ENCODE results near the gene FBN1.

DNA sequence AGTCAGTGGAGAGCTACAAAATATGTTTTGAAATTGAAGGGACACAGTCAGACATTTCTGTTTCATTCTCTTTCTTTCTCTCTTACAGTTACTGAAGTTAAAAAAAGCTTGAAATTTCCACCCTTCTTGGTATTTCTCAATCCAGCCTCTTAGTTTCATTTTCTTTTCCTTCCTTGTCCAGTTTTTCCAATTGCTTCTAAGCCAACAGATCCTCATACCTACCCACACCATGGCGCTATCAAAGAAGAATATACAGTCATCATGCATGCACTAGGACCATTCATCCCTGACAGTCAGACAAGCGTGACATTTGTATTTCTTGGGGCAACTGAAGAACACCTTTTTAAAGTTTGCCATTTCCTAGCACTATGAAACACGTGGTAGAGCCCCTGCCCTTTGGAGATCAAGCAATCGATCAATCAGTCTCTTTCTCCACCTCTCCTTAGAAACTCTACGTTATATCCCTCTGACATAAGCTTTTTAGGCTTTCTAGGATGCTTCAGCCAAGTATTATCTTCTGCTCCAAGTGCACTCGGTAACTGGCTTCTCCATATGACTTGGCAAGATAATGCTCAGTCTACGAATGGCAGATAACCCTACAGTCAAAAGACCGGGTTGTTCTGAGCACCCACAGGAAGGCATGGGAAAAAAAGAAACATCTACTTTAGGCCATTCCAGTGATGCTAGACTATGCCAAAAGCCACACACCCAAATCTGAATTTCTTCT lies 65.4 kb downstream of the FBN1 start:
- TF ChIP-seq CTCF (IDR thresholded peaks at IDR 0.05): no peak
- TF ChIP-seq JUN (IDR thresholded peaks at IDR 0.05): no peak
- TF ChIP-seq CBX2 (IDR thresholded peaks at IDR 0.05; ENCODE audit: borderline replicate concordance, low read depth): no peak
- TF ChIP-seq, protein P1, sequence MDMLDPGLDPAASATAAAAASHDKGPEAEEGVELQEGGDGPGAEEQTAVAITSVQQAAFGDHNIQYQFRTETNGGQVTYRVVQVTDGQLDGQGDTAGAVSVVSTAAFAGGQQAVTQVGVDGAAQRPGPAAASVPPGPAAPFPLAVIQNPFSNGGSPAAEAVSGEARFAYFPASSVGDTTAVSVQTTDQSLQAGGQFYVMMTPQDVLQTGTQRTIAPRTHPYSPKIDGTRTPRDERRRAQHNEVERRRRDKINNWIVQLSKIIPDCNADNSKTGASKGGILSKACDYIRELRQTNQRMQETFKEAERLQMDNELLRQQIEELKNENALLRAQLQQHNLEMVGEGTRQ (IDR thresholded peaks at IDR 0.05): no peak
- TF ChIP-seq PBX3 (IDR thresholded peaks at IDR 0.05): no peak
- TF ChIP-seq ESRRA (IDR thresholded peaks at IDR 0.05; ENCODE audit: borderline replicate concordance, low read length): no peak
- no peak for TF ChIP-seq NR3C1 (IDR thresholded peaks at IDR 0.05)
- TF ChIP-seq RNF2 (IDR thresholded peaks at IDR 0.05; ENCODE audit: borderline replicate concordance, low read depth): no peak
- TF ChIP-seq, protein P2, sequence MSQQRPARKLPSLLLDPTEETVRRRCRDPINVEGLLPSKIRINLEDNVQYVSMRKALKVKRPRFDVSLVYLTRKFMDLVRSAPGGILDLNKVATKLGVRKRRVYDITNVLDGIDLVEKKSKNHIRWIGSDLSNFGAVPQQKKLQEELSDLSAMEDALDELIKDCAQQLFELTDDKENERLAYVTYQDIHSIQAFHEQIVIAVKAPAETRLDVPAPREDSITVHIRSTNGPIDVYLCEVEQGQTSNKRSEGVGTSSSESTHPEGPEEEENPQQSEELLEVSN (IDR thresholded peaks at IDR 0.05; ENCODE audit: borderline replicate concordance, low read depth): no peak
- no peak for TF ChIP-seq MYC (IDR thresholded peaks at IDR 0.05; ENCODE audit: borderline replicate concordance, low read length)
- TF ChIP-seq NFE2L2 (conservative IDR thresholded peaks at IDR 0.05; ENCODE audit: low read length): no peak
- no peak for TF ChIP-seq BCL3 (IDR thresholded peaks at IDR 0.05)
- TF ChIP-seq POLR2A (IDR thresholded peaks at IDR 0.05; ENCODE audit: low read length): no peak
